ENCODE results near the gene SYCE3. TPM values are rescaled to one million over a fixed set of nuclear protein-coding genes. Genes with fewer than 3 reads are reported as not detected.
"Not testable (repeated sequence)": the region's sequence is repeated elsewhere in the genome, so short reads cannot be mapped to it uniquely, and the experiment has no call there.

The SYCE3 gene
- total RNA-seq, 1 experiment from 2014 or later, result not detected

GRCh38 chr22:50541667-50542026, 21.1 kb downstream of the SYCE3 start:
- peaks cover 11% of the 10 kb centered on the region; the same call in 1 of the 2 replicates for H3K27me3 ChIP-seq
- H3K4me3 ChIP-seq; H3K36me3 ChIP-seq; H3K9me3 ChIP-seq (replicated peaks); H3K27ac ChIP-seq; DNase-seq; H3K4me1 ChIP-seq: not testable (repeated sequence)

DNA sequence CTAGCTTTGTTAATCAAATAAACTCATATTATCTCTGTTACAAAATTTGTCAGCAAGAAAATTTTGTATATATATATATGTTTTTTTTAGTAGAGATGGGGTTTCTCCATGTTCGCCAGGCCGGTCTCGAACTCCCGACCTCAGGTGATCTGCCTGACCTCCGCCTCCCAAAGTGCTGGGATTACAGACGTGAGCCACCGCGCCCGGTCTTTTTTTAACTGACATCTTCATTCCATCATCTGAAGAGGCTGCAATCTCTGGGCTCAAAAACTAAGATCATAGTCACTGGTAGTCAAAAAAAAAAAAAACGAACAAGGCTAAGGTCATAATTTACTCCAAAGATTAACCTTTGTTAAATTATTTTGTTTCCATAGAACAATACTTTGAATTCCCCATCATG, 22.3 kb downstream of the SYCE3 start:
- peaks cover 11% of the 10 kb centered on the region; the same call in 1 of the 2 replicates for H3K27me3 ChIP-seq
- no peak for DNase-seq
- no peaks in the 10 kb centered on the region for H3K4me1 ChIP-seq
- H3K27ac ChIP-seq, result no peak overlapping the region
- no peaks in the 10 kb centered on the region; the same call in 1 of the 2 replicates for H3K9me3 ChIP-seq (replicated peaks)
- no peaks in the 10 kb centered on the region for H3K36me3 ChIP-seq
- H3K4me3 ChIP-seq, result no peak overlapping the region

GRCh38 chr22:50537765-50538164, 25.0 kb downstream of the SYCE3 start:
- Histone ChIP-seq H3K4me3 (no peak overlapping the region), H3K9me3 (replicated peaks) (no peaks in the 10 kb centered on the region; the same call in 1 of the 2 replicates), H3K27ac (no peak overlapping the region), H3K4me1 (peaks cover 2% of the 10 kb centered on the region; the same call in 1 of the 2 replicates), H3K36me3 (no peaks in the 10 kb centered on the region), H3K27me3 (peaks cover 13% of the 10 kb centered on the region; the same call in 1 of the 2 replicates)
- DNase-seq, result no peak

GRCh38 chr22:50536226-50536625, 26.5 kb downstream of the SYCE3 start:
- Histone ChIP-seq H3K36me3 (no peaks in the 10 kb centered on the region), H3K4me3 (no peak overlapping the region), H3K4me1 (peaks cover 2% of the 10 kb centered on the region; the same call in 1 of the 2 replicates), H3K27ac (no peak overlapping the region), H3K9me3 (replicated peaks) (no peaks in the 10 kb centered on the region; the same call in 1 of the 2 replicates), H3K27me3 (peaks cover 16% of the 10 kb centered on the region; the same call in 1 of the 2 replicates)
- DNase-seq, result no peak

- H3K27ac ChIP-seq, result no peak overlapping the region
- peaks cover 16% of the 10 kb centered on the region; the same call in 1 of the 2 replicates for H3K27me3 ChIP-seq
- no peak for DNase-seq
- H3K9me3 ChIP-seq (replicated peaks), result no peaks in the 10 kb centered on the region; the same call in 1 of the 2 replicates
- H3K36me3 ChIP-seq, result no peaks in the 10 kb centered on the region
- H3K4me3 ChIP-seq, result no peak overlapping the region
- H3K4me1 ChIP-seq, result peaks cover 2% of the 10 kb centered on the region; the same call in 1 of the 2 replicates
Observed at GRCh38 chr22:50535113-50535512, 27.6 kb downstream of the SYCE3 start.

GRCh38 chr22:50533856-50534711, 28.6 kb downstream of the SYCE3 start:
- peaks cover 16% of the 10 kb centered on the region; the same call in 1 of the 2 replicates for H3K27me3 ChIP-seq
- H3K27ac ChIP-seq, H3K36me3 ChIP-seq: not testable (repeated sequence)

DNA sequence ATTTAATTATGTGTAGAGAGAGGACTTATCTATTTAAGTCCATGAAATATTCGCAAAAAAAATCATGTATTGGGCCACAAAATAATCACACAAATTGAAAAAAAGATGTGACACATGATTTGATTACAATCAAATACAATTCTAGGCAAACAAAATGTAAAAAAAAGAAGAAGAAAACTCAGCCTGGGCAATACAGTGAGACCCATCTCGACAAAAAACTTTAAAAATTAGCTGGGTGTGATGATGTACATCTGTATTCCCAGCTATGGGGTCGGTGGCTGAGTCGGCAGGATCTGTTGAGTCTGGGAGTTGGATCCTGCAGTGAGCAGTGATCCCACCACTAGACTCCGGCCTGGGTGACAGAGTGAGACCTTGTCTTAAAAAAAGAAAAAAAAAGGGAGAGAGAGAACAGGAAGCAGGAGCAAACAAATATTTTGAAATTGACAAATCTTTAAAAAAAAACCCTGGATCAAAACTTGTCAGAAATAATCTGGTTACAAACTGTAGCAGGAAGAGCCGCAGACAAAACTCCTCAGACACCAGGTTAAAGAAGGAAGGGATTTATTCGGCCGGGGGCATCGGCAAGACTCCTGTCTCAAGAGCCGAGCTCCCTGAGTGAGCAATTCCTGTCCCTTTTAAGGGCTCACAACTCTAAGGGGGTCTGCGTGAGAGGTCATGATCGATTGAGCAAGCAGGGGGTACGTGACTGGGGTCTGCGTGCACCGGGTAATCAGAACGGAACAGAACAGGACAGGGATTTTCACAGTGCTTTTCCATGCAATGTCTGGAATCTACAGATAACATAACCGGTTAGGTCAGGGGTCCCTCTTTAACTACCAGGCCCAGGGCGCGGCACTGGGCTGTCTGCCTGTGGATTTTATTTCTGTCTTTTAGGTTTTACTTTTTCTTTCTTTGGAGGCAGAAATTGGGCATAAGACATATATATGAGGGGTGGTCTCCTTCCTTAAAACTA, 29.6 kb downstream of the SYCE3 start:
- H3K4me3 ChIP-seq, result no peak overlapping the region
- no peaks in the 10 kb centered on the region for H3K36me3 ChIP-seq
- H3K27ac ChIP-seq, result no peak overlapping the region
- peaks cover 2% of the 10 kb centered on the region; the same call in 1 of the 2 replicates for H3K4me1 ChIP-seq
- H3K27me3 ChIP-seq, result peaks cover 16% of the 10 kb centered on the region; the same call in 1 of the 2 replicates
- no peaks in the 10 kb centered on the region; the same call in 1 of the 2 replicates for H3K9me3 ChIP-seq (replicated peaks)
- DNase-seq, result no peak

More at GRCh38 chr22:50533856-50534711, 28.6 kb downstream of the SYCE3 start:
- H3K4me1 ChIP-seq; H3K4me3 ChIP-seq; H3K9me3 ChIP-seq (replicated peaks): not testable (repeated sequence)
- DNase-seq, result peak in 1 of 2 experiments; percentile 39

GRCh38 chr22:50531962-50532674, 30.6 kb downstream of the SYCE3 start:
- H3K4me1 ChIP-seq, result peaks cover 2% of the 10 kb centered on the region; the same call in 1 of the 2 replicates
- H3K4me3 ChIP-seq, result no peak overlapping the region
- peaks cover 12% of the 10 kb centered on the region; the same call in 1 of the 2 replicates for H3K27me3 ChIP-seq
- H3K9me3 ChIP-seq (replicated peaks), result no peaks in the 10 kb centered on the region; the same call in 1 of the 2 replicates
- H3K36me3 ChIP-seq, result no peaks in the 10 kb centered on the region
- no peak overlapping the region for H3K27ac ChIP-seq
- DNase-seq, result no peak

DNA sequence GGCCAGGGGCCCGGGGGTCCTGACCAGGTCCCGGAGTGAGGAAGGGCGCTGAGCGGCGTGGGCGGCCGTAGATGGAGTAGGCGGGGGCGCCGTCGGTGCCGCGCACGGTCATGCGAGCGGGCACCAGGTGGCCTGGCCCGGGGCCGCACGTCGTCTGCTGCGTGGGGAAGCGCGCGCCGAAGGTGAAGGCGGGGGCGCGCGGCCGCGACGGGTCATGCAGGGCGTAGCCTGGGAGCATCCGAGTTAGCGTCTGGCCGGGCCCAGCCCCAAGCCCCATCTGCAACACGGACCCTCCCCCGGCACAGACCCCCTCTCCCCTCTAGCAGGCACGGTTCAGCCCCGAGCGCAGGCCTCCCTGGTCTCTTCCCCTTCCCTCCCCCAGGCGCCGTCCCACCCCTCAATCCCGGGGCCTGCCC, 31.2 kb downstream of the SYCE3 start:
- peaks cover 2% of the 10 kb centered on the region; the same call in 1 of the 2 replicates for H3K4me1 ChIP-seq
- no peak for DNase-seq
- no peak overlapping the region for H3K4me3 ChIP-seq
- H3K36me3 ChIP-seq, result no peaks in the 10 kb centered on the region
- H3K9me3 ChIP-seq (replicated peaks), result no peaks in the 10 kb centered on the region; the same call in 1 of the 2 replicates
- H3K27ac ChIP-seq, result no peak overlapping the region
- H3K27me3 ChIP-seq, result peaks cover 9% of the 10 kb centered on the region; the same call in 1 of the 2 replicates

DNA sequence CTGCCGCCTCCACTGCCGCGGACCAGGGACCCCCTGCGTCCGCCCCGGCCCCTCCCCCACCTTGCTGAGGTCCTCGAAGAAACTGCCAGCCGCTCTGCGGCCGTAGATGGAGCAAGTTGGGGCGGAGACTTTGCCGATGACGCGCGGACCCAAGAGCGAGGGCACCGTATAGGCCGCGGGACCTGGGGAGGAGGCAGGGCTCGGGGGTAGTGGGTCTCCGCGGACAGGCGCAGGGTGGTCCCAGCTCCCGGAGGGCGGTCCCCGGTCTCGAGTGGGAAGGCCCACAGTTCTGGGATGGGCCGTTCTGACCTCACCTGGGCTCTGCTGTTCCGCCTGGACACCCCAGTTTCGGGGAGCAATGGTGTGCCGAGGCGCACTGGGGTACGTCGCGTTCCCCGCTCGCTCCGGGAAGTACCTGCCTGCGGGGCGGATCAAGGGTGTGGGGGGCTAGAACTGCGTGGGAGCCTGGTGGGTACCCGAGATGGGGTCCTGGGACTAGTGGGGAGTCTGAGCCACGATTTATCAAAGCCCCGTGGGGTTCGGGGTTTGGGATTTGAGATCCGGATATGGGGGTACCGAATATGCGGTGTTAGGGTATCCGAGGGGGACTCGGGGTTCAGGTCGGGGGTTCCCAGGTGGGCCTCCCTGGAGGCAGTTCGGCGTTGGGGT, 31.7 kb downstream of the SYCE3 start:
- no peak for DNase-seq
- no peak overlapping the region for H3K27ac ChIP-seq
- no peaks in the 10 kb centered on the region for H3K36me3 ChIP-seq
- peaks cover 2% of the 10 kb centered on the region; the same call in 1 of the 2 replicates for H3K4me1 ChIP-seq
- no peak overlapping the region for H3K4me3 ChIP-seq
- H3K27me3 ChIP-seq, result peaks cover 9% of the 10 kb centered on the region; the same call in 1 of the 2 replicates
- H3K9me3 ChIP-seq (replicated peaks), result no peaks in the 10 kb centered on the region; the same call in 1 of the 2 replicates

DNA sequence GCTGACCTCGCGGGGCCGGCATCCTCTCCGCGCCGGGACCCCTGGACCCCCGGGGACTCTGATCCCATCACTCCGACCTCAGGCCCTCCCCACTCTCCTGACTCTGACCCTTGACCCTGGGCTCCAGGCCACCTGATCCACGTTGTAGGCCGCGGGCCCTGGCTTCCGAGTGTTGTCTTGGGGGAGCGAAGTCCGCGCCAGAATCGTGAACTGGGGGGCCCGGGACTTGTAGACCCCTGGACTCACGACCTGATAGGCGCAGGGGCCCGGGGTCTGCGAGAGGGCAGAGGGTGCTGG, 32.2 kb downstream of the SYCE3 start:
- H3K27me3 ChIP-seq, result peaks cover 9% of the 10 kb centered on the region; the same call in 1 of the 2 replicates
- H3K27ac ChIP-seq, result no peak overlapping the region
- H3K36me3 ChIP-seq, result no peaks in the 10 kb centered on the region
- peaks cover 2% of the 10 kb centered on the region; the same call in 1 of the 2 replicates for H3K4me1 ChIP-seq
- no peak for DNase-seq
- H3K9me3 ChIP-seq (replicated peaks), result no peaks in the 10 kb centered on the region
- no peak overlapping the region for H3K4me3 ChIP-seq

GRCh38 chr22:50529897-50530579, 32.7 kb downstream of the SYCE3 start, which contains the start of gene TYMP:
TYMP (minus strand) TSS chr22:50530012; CDS start chr22:50529709, 303 bp downstream.
- H3K27me3 ChIP-seq, result peaks cover 9% of the 10 kb centered on the region; the same call in 1 of the 2 replicates
- H3K27ac ChIP-seq, result no peak within 1 kb of the TSS
- H3K36me3 ChIP-seq, result no peaks in the 10 kb centered on the region
- H3K4me1 ChIP-seq, result peaks cover 2% of the 10 kb centered on the region; the same call in 1 of the 2 replicates
- H3K9me3 ChIP-seq (replicated peaks), result no peaks in the 10 kb centered on the region
- DNase-seq, result no peak
- H3K4me3 ChIP-seq, result no peak within 1 kb of the TSS

DNA sequence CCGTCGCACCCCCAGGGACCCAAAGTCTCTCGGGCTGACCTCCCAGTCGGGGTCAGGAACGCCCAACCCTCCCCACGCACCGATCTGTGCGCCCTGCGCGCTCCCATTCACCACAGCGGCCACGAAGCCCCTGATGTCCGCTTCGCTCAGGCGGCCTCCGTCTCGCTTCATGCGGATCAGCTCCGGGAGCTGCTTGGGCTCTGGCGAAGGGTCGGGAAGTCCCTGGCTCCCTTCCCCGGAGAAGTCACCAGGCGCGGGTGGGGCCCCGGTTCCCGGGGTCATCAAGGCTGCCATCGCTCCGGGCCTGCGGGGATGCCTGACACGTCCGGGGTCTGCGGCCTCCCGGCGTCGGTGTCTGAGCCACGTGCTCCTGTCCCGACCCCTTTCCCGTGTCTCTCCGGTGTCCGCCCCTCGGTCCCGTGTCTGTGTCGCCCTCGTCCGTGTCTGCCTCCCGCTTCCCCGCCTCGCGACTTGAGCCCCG, 33.3 kb downstream of the SYCE3 start:
- no peak for DNase-seq
- H3K4me3 ChIP-seq, result no peak overlapping the region

More for the DNA sequence above, 33.3 kb downstream of the SYCE3 start:
- Histone ChIP-seq H3K4me1 (peaks cover 5% of the 10 kb centered on the region; the same call in 1 of the 2 replicates), H3K9me3 (replicated peaks) (no peaks in the 10 kb centered on the region), H3K27ac (no peak overlapping the region), H3K27me3 (peaks cover 9% of the 10 kb centered on the region; the same call in 1 of the 2 replicates), H3K36me3 (peaks cover 4% of the 10 kb centered on the region)

Data from SJCRH30 (cell line).